Kidney (tissue), 14 donors: Measurements from ENCODE around the gene AKAP9. TPM values are rescaled to one million over a fixed set of nuclear protein-coding genes. Genes with fewer than 3 reads are reported as not detected.

ENCODE experiments used
- DNase-seq, 5 donors: peaks; one replicate each; pipeline ENCODE4 v3.0.0-alpha.2; 2013 to 2020
- FAIRE-seq: peaks from 2 replicates; lab custom pipeline; 2012; peaks lifted over from hg19 to GRCh38; lab: Jason Lieb, UNC
- H3K27ac ChIP-seq, 2 donors: one replicate each; pipeline ENCODE4 v1.7.0; 2013; ENCODE audit warnings: low read depth in 2 of 2, low read length in 2 of 2, inconsistent platforms in 1 of 2
- H3K27me3 ChIP-seq: one replicate; pipeline ENCODE4 v1.7.1; 2013; ENCODE audit warnings: low read length, inconsistent platforms; ENCODE audit not compliant: control insufficient read depth, insufficient read depth
- H3K36me3 ChIP-seq, 3 donors: one replicate each; pipeline versions ENCODE4 v1.7.0 to v1.7.1; 2013; ENCODE audit warnings: low read length in 3 of 3, control low read depth in 1 of 3, inconsistent platforms in 1 of 3; ENCODE audit not compliant: insufficient read depth in 3 of 3, control insufficient read depth in 2 of 3
- H3K4me1 ChIP-seq, 3 donors: one replicate each; pipeline versions ENCODE4 v1.7.0 to v1.7.1; 2013; ENCODE audit warnings: low read length in 3 of 3, inconsistent platforms in 1 of 3, low read depth in 1 of 3; ENCODE audit not compliant: control insufficient read depth in 2 of 3, insufficient read depth in 2 of 3
- H3K4me3 ChIP-seq, 3 donors: one replicate each; pipeline versions ENCODE4 v1.7.0 to v1.8.1; 2013; ENCODE audit warnings: low read length in 3 of 3, control low read depth in 1 of 3, inconsistent platforms in 1 of 3
- H3K9ac ChIP-seq, 3 donors: one replicate each; pipeline versions ENCODE4 v1.7.0 to v1.7.1; 2013; ENCODE audit warnings: low read length in 3 of 3, control low read depth in 1 of 3, inconsistent platforms in 1 of 3
- H3K9me3 ChIP-seq, 3 donors: one replicate each; pipeline versions ENCODE4 v1.7.0 to v1.7.1; 2013; ENCODE audit warnings: low read length in 3 of 3, control low read depth in 1 of 3, inconsistent platforms in 1 of 3; ENCODE audit not compliant: control insufficient read depth in 2 of 3, insufficient read depth in 1 of 3
- CTCF ChIP-seq: IDR thresholded peaks from 3 replicates; pipeline ENCODE4 v1.5.1; 2012; ENCODE audit warnings: mild to moderate bottlenecking, moderate library complexity, borderline replicate concordance; ENCODE audit not compliant: insufficient read depth; ENCODE audit errors: extremely low read depth
- intact Hi-C: fragments of 100-400 bp; cut with DNase I; formaldehyde crosslinking; loops from one replicate; pipeline ENCODE4 v1.11.1; 2022
- polyA plus RNA-seq: library from polyadenylated mRNA; stranded (reverse); fragments of 350-450 nt; fragmentation: Illumina TruSeq; extraction: RNeasy Lipid Tissue Mini Kit (QIAGEN cat#74804); gene quantifications from one replicate; pipeline ENCODE4 v1.2.3, GENCODE V29; 2014; ENCODE audit warnings: low read depth, low replicate concordance; ENCODE audit not compliant: insufficient read depth
- total RNA-seq: library from RNA; stranded (reverse); fragmentation: NEBNext Ultra II Directional; extraction: Animal tissue kit (Norgen Biotek cat#: 25700); gene quantifications from one replicate; pipeline ENCODE4 v1.2.1, GENCODE V29; 2021
- donor health status: control.
- donor health status: control.
- donor health status: control.
- donor health status: control.
- donor health status: control.
- donor health status: DM: yes; HTN: yes; CAD: no.
- donor health status: Normal renal cell carcinoma (clear cell type).

AKAP9 gene
- total and polyA plus RNA-seq, 2 donors from 2014 or later = 18.5 to 66.8 TPM

DNA sequence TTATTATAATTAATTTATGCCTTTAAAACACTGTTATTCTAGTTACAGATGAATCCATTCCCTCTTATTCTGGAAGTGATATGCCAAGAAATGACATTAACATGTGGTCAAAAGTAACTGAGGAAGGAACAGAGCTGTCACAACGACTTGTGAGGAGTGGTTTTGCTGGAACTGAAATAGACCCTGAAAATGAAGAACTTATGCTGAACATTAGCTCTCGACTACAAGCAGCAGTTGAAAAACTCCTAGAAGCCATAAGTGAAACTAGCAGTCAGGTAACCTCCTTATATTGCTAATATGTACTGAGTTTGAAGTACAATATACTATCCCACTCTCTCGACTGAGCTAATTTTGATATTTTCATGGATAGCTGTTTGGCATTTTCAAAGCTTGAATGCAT lies 112.0 kb downstream of the AKAP9 start:
- Histone ChIP-seq H3K9ac (no peak overlapping the region), H3K27me3 (no peaks in the 10 kb centered on the region), H3K4me3 (no peak overlapping the region), H3K9me3 (no peaks in the 10 kb centered on the region), H3K36me3 (peaks cover 0 to 8% (median 0%) of the 10 kb centered on the region in 3 donors), H3K4me1 (peaks cover 0 to 7% (median 0%) of the 10 kb centered on the region in 3 donors), H3K27ac (no peak overlapping the region)
- TF ChIP-seq CTCF = no peak
- intact Hi-C loops = no loop called here
- DNase-seq (no peak), FAIRE-seq (no peak)

- FAIRE-seq = no peak
- no peak for TF ChIP-seq CTCF
- DNase-seq = no peak
- H3K36me3 ChIP-seq = peaks cover 0 to 8% (median 0%) of the 10 kb centered on the region in 3 donors
- no peak overlapping the region for H3K27ac ChIP-seq
- no peak overlapping the region for H3K9ac ChIP-seq
- no peaks in the 10 kb centered on the region for H3K9me3 ChIP-seq
- no peaks in the 10 kb centered on the region for H3K27me3 ChIP-seq
- intact Hi-C loops = no loop called here
- H3K4me1 ChIP-seq = peaks cover 0 to 7% (median 0%) of the 10 kb centered on the region in 3 donors
- H3K4me3 ChIP-seq = no peak overlapping the region
Observed at GRCh38 chr7:92053312-92053711, 112.7 kb downstream of the AKAP9 start.

GRCh38 chr7:92056286-92056685 lies 115.6 kb downstream of the AKAP9 start:
- H3K9ac ChIP-seq = no peak overlapping the region
- intact Hi-C loops = no loop called here
- DNase-seq (no peak), FAIRE-seq (no peak)
- H3K4me3 ChIP-seq = no peak overlapping the region
- TF ChIP-seq CTCF = no peak
- no peaks in the 10 kb centered on the region for H3K9me3 ChIP-seq
- peak overlapping the region in 1 of 2 donors; percentile 27 for H3K27ac ChIP-seq
- peaks cover 0 to 7% (median 0%) of the 10 kb centered on the region in 3 donors for H3K4me1 ChIP-seq
- H3K36me3 ChIP-seq = peaks cover 0 to 3% (median 0%) of the 10 kb centered on the region in 3 donors
- H3K27me3 ChIP-seq = no peaks in the 10 kb centered on the region

DNA sequence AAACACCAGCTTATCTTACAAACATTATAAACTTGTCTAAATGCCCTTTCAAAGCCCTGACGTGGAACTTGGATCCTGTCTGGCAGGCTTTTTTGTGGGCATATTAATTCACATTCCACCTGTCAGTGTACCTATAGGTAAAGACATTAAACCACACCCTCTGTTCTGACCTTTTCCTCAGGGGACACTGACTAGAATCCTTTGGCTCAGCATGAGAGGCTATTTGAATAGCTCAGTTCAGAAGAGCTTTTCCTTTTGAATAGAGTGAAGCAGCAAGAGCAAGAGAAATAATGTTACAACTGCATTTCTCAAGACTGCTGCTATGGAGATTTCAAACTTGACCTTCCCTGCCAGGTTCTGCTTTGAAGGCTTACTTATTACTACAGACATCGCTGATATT lies 116.7 kb downstream of the AKAP9 start:
- no peak for TF ChIP-seq CTCF
- H3K4me3 ChIP-seq = peak overlapping the region in 1 of 3 donors; percentile 40
- DNase-seq = peak in 3 of 5 donors; percentile 20 to 50 (median 47)

More for the DNA sequence above, 116.7 kb downstream of the AKAP9 start:
- no peak for FAIRE-seq
- Histone ChIP-seq H3K27ac (peak overlapping the region; percentile 12 to 61), H3K27me3 (no peaks in the 10 kb centered on the region), H3K9me3 (no peaks in the 10 kb centered on the region), H3K9ac (no peak overlapping the region), H3K4me1 (peaks cover 0 to 7% (median 0%) of the 10 kb centered on the region in 3 donors), H3K36me3 (peaks cover 0 to 3% (median 0%) of the 10 kb centered on the region in 3 donors)
- intact Hi-C loops = no loop called here
